GM18499 (cell line): ENCODE data around the gene PDZRN3.

Experiments used
- ATAC-seq: cut with Tn5 transposase; IDR thresholded peaks from one replicate; pipeline ENCODE4 v1.9.1; 2021; ENCODE audit warnings: moderate number of reproducible peaks; ENCODE audit not compliant: insufficient read depth, unreplicated experiment

PDZRN3 gene

DNA sequence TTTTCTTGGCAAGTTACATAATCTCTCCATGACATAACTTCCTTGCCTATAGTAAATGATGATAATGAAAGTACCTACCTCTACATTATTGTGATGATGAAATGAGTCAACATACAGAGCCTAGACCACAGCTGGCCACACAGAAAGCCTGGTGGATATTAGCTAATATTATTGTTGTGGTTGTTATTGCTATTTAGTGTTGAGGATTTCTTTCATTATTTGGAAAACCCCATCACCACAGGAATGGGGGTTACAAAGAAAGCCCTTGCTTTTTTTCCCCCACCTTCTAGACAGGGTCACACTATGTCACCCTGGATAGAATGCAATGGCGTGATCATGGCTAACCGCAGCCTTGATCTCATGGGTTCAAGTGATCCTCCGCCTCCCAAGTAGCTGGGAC lies 125.0 kb downstream of the PDZRN3 start:
- peak; percentile 52 for ATAC-seq

DNA sequence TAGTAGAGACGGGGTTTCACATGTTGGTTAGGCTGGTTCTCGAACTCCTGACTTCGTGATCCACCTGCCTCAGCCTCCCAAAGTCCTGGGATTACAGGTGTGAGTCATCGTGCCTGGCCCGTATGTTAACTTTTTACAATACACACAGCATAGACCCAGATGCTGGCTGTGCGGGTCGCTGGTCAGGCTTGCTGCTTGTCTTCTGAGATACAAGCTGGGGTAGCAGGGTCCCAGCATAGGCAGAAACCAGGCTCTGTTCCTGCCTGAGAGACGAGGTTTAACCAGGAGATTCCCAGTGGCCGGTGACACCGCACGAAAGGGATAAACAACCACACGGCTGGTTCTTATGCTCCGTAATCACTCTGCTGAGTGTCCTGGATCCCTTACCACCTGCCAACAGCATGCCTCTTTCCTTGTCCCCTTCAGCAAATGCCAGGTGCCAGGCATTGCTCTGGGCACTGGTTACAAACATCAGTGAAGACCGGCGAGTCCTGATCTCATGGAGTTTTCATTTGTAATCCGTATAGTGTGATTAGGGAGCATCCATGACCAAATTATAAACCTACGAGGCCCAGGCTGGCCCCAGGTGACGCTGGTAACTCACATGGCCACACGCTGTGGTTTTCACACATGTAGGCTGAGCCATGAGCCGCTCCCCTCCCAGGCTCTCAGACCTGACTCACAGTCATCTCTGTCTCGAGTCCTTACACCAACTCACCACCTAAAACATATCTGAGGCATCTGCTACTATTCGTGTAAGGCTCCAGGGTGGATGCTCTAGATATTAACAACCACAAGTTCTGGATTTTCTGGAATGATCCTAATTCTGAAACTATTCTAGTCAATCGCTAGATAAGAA lies 125.7 kb downstream of the PDZRN3 start:
- peak; percentile 44 for ATAC-seq

DNA sequence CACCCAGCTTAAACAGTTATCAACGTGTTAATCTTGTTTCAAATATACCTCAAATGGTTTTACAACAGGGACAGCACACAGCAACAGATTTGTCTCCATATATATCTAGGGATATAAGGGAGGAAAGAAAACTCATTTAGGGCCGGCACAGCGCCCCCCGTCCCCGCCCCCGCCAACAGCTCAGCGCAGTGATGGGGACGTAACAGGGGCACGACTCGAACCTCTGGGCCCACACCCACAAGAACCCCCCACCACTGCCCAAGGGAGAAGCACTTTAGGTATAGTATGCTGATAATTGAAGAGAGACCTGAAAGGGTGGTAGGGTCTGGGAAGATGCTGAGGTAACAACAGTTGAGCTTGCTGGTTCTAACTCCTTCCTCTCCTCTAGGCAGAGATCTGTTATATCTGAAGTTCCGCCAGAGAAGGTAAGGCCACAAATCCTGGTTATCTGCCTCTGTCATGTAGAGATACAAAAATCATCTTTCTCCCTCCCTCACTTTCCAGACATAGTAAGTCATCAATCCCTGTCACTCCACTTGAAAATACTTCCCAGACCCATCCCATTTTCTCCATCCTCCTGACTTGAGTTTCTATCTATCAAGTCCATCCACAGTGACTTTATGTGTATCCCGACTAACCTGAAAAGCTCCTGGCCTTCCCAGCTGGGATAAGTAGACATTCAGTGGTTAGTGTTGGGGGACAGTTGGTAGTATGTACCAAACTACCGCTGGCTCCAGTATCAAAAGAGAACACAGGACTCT lies 126.9 kb downstream of the PDZRN3 start:
- ATAC-seq: no peak

DNA sequence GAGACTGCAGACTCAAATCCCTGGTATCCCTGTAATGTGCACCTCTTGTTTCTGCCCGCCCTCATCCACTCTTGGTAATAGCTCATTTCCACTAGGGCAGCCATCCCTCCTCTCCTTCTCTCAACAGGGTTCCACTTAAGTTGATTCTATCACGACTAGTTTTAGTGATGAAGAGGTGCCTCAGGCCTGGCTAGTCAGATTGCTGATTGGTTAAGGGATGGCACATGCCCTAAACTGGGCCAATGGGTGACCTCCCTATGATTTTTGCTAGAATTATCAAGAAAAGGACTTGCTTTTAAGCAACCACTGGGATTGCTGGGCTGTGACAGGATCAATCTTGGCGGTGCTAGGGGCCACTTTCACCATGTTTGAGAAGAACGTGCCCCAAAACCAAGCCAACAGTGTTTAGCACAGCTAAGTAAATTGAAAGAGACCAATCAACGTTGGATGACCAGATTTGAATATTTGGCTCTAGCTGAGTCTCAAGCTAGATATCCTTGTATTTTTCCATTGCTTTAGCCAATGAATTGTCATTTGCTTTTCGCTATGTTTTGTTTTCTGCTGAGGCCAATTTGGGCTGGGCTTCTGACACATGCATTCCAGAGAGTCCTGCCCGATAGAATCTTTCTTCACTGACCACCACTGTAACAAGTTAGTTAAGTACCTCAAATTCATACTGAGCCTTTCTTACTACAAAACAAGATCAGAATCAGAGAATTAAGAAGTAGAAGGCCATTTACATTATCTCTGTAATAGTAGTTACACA lies 131.0 kb downstream of the PDZRN3 start:
- ATAC-seq: no peak

DNA sequence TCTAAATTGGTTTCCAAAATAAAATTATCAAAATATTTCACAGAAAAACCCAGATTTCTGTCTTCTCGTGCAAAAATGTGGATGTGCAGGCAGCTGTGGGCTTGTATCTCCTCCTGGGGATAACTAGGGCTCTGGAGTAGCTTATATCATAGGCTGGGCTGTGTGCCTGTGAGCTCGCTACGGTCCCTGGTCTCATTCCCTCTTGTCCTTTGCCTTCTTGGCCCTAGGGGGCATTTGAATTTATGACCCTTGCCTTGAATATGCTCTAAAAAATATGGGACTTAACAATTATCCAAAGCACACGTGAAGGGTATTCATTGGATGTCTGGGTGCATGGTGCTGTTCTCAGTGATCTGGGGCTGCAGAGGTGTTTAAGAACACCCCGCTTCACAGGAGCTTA lies 132.6 kb downstream of the PDZRN3 start:
- no peak for ATAC-seq

DNA sequence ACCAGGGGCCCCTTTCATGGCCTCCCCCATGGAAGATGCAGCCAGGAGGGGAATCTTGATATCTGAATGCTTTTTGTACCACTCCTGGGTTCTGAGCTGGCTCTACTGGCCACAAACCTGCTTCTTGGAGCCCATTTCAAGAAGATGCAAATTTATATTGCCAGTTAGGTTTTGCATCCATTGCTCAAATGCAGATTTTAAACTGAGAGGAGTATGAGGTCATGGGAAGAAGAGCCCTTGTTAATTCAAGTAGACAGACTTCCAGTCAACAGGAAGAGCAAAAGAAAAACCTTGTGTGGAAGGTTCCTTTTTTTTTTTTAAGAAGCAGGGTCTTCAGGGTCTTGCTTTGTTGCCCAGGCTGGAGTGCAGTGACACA lies 133.5 kb downstream of the PDZRN3 start:
- no peak for ATAC-seq

DNA sequence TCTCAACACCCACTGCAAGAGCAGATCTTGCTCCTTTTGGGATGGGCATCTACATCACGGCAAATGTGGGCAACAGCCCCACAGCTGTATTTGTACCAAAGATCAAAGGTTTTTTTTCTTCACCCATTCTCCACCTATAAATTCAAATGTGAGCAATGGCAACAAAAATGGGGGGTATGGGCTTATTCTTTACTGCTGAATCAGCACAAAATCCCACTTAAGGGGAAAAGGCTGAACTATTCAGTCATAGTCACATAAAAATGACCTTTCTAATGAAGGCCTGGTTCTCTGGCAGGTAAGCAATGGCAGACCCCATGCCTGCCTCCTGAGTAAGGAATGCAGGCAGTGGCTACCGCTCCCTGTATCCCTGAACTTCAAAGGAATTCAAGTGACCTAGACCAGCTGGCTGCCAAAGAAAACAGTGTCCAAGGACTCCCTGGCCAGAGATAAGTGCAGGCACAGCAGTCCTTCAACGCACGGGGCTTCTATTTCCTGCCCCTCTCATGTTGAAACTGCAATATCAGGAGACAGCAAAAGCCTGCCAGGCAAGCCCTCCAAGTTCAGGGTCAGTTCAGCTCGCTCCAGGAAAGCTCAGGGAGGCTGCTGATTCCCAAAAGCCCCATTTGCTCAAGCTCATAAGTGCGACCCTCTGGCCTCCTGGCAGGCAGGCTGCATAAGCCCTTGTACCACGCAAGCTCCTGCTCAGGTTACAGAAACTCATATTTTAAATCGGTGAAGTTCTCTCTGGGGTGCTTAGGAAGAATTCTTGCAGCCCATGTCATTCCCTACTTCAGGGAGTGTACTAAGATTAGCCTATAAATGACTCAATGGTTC lies 134.1 kb downstream of the PDZRN3 start:
- ATAC-seq: no peak

DNA sequence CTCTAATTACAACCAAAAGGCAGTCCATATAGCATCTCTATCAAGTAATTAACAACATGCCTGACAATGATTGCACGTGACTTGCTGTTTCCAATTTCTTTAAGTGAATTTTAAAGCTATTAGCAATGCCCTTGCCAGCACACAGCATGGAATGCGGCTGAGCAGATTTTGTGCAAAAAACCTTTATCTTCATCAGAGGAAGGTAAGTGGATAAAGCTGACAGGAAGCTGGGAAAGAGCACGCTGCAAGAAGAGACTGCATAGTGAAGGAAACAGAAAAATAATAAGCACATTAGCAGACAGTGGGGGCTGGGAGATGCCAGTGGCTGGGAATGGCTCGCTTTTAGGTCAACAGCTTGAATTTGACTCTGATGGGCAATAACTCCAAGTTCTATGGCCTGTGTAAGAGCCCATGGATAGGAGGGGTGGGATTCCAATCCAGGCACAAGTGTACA lies 138.8 kb downstream of the PDZRN3 start:
- no peak for ATAC-seq

DNA sequence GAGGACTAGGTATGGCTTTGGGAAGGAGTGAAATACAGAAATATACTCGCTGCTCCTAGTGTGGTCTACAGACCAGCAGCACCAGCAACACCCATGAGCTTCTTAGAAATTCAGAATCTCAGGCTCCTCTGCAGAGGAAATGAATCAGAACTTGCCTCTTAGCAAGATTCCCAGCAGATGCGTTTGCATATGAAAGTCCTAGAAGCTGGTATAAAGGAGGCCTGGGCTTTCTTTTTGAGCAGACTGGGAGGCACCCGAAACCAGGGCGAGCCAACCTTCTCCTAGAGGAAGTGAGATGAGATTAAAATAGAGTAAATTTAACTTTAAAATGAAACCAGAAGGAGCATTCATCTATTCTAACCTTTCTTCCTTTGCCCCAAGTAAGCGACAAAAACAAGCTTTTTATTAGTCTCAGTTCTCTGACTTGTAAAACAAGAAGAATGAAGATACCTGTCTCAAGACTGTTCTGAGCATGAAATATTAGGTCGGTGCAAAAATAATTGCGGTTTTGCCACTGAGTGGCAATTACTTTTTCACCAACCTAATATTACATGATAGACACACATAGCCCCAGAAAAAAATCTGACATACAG lies 140.0 kb downstream of the PDZRN3 start:
- peak; percentile 88 for ATAC-seq

DNA sequence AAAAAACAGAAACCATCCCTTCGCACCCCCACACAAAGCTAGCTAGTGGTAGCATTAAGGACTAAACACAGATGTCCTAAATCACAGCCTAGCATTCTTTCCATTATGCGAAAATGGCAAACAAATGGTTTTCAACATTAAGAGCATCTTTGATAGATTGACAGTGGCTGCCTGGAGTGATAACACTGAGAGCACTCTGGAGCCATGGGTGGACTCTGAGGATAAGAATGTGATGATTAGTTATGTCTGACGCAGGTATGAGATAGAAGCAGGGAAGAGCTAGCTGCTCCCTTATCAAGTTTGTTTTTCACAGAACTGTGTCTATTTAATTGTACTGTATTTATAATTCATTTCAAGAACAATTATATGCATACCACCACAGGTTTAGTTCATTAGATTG lies 142.9 kb downstream of the PDZRN3 start:
- no peak for ATAC-seq

DNA sequence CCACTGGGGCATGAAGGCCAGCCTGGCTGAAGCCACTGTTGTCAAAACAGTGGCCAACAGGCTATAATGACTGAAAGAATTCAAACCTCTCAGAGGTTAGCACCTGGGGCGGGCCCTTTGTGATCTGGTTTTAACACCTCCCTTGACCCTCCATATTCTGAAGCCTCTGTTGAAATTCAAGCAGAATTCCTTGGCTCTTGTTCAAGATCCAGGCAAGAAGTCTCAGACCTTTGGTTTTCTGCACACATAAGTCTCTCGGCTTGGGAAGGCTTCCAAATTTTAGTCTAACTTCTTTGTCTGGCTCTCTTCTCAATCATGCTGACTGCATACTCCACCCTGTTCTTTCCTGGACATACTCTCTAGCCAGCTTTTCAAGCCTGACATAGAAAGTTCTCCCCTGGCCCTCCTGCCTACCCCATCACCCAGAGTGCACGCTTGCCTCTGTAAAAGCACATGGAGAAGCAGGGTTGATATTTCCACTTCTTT lies 144.5 kb downstream of the PDZRN3 start:
- ATAC-seq: no peak

DNA sequence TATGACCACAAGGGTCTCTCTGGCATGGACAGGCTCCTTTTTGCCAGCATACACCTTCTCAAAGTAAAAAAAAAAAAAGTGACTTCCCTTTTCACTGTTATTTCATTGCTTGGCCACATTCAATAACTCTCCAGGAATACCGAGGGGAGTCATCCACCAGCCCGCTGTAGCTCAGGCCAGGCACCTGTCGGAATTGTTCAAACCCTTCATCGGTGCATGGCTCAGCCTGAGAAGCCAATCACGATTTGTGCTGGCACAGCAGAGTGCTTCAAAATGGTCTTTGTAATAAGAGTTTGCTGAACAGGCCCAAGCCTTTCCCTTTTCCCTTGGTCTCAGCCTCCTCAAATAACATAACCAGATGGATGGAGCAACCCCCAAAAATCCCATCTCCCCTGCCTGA lies 145.4 kb downstream of the PDZRN3 start:
- no peak for ATAC-seq

DNA sequence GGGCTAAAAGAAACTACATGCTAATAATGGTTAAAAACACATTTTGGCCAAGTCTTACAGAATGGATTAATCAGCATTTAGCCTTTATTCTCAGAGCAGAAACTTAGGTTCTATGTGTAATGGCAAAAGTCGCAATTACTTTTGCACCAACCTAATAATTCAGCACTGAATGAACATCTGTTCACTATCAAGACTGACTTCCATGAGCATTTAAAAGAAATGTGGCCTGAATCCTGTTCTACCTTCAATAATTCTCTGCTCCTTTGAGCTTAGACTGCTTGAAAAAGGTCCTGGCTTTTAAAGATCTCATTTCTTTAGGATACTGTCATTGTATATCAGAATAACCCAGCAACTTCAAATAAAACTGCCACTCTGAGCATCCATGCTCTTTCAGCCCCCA lies 145.9 kb downstream of the PDZRN3 start:
- ATAC-seq: no peak

DNA sequence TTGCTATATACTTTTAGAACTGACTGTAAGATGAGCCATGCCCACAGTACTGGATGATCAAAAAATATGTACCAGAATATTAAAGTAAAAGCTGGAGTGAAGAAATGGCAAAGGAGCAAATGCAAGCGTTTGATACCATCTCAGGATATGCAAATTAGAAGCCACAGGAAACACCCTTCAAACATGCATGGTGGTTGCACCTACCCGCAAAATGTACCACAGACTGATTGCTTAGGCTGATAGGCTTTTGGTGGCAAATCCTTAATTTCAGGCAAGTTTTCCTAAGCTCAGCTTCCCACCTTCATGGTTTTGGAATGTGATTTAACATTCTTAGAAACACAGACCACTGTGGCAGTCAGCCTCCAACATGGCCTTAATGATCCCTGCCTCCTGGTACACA lies 149.0 kb downstream of the PDZRN3 start:
- no peak for ATAC-seq

DNA sequence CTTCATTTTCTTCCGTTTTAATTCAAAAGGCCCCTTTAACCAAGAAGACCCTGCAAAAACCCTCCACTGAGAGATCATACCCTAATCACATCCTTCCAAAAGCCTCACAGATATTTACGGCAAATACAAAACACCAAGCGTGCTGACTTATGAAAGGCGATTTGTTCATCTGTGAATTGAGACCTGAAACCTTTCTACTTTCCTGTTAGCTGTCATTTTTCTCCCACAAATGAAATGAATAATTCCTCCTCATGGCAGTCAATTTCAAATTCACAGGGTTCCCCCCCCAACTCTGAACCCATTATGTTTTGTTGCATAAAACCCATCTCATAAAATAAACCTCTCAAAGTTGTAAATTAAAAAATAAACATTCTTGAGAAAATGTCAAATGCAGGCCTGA lies 149.6 kb downstream of the PDZRN3 start:
- ATAC-seq: no peak

DNA sequence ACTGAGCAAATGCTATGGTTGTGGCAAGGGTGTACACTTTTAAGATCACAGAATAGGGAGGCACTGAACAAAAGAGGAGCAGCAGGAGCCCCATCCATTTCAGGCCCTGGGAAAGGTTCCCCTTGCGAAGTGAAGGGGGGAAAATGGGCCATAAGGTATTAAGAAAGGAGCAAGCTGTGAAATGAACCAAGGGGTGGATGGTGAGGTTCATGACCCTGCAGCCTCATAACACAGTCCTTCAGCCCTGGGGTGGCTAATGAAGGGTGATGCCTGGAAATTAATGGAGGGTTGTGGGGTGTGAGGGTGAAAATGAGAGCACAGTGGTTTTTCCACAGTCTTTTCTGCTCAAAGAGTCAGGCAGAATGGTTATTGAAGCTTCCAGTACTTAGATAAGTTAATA lies 150.1 kb downstream of the PDZRN3 start:
- ATAC-seq: no peak

DNA sequence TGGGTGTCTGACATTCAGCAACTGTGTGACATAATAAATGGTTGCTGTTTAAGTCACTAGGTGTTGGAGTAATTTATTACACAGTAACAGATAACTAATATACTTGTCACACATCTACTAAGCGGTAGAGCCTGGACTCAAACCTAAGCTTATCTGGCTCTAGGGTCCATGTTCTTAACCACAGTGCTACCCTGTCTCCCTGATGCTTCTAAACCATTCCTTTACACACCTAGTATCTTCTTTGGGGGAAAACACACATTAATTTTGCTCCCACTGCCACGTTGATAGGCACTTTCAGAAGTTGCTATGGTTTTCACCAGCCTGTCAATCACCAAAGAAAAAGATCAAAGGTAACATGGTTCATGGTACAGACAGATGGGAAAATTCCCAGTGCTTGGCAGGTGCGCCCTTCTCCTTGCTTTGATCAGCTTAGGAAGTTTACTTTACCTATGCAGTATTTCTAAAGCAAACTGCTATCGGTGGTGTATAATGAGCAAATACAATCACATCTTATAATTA lies 150.8 kb downstream of the PDZRN3 start:
- ATAC-seq: no peak

DNA sequence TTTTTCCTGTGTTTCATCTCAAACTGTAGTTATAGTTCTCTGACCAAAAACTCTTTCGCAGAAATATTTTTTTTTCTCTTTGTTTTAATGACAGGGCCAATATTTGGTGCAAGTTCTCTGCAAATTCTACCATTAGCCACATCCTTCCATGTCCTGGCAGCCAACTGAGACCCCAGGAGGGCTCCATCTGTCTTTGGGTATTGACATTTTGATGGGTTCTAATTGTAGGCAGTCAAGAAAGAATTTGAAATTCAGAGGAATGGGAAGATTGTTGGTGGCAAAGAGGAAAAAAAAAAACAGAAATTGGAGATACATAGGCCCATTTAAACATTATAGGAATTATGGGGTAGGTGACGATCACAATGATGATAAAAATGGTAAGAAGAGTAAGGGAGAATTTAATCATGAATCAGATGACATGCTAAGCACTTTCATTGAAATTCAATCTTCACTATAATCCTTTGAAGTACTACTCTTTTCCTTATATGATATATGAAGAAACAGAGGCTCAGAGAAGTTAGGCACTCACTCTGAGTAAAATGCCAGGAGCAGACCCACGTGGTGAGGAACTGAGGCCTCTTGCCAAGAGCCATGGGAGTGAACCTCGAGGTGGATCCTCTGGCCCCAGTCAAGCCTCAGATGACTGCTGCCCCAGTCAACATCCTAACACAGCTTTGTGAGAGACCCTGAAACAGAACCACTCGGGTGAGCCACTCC lies 151.4 kb downstream of the PDZRN3 start:
- no peak for ATAC-seq
